LNCaP clone FGC (cell line): Measurements from ENCODE around the gene HSD17B4.

ENCODE experiments used
- DNase-seq: peaks from one replicate; pipeline ENCODE4 v3.0.0-alpha.2; 2011; ENCODE audit warnings: low read depth
- H3K4me3 ChIP-seq: 2 replicates; pipeline ENCODE4 v1.5.1; 2011; ENCODE audit warnings: mild to moderate bottlenecking, low read depth, low read length, control low read depth
- TF ChIP-seq, protein P1 (sequence below): IDR thresholded peaks from 2 replicates; pipeline ENCODE4 v1.5.1; 2012; ENCODE audit warnings: mild to moderate bottlenecking; ENCODE audit not compliant: control insufficient read depth, insufficient read depth; ENCODE audit errors: extremely low read depth

HSD17B4 gene

DNA sequence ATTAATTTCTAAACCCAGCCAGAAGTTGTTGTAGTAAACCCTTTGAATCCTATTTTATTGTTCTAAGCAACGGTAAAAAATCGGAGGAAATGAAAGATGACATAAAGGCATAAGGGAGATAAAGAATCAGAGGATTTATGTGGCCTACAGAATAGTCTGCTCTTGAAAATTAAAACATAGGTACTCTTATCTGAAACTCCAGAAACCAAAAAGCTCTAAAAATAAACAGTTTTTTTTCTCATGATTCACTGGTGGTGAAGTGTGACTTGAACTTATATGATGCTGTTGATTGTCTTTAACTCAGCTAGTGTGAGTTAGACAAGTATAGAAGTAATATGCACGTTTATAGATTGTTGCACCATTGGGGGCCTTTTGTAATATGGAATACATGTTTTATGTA lies 80.3 kb downstream of the HSD17B4 start:
- no peak for DNase-seq
- TF ChIP-seq, protein P1, sequence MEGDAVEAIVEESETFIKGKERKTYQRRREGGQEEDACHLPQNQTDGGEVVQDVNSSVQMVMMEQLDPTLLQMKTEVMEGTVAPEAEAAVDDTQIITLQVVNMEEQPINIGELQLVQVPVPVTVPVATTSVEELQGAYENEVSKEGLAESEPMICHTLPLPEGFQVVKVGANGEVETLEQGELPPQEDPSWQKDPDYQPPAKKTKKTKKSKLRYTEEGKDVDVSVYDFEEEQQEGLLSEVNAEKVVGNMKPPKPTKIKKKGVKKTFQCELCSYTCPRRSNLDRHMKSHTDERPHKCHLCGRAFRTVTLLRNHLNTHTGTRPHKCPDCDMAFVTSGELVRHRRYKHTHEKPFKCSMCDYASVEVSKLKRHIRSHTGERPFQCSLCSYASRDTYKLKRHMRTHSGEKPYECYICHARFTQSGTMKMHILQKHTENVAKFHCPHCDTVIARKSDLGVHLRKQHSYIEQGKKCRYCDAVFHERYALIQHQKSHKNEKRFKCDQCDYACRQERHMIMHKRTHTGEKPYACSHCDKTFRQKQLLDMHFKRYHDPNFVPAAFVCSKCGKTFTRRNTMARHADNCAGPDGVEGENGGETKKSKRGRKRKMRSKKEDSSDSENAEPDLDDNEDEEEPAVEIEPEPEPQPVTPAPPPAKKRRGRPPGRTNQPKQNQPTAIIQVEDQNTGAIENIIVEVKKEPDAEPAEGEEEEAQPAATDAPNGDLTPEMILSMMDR, result no peak
- H3K4me3 ChIP-seq, result no peak overlapping the region

DNA sequence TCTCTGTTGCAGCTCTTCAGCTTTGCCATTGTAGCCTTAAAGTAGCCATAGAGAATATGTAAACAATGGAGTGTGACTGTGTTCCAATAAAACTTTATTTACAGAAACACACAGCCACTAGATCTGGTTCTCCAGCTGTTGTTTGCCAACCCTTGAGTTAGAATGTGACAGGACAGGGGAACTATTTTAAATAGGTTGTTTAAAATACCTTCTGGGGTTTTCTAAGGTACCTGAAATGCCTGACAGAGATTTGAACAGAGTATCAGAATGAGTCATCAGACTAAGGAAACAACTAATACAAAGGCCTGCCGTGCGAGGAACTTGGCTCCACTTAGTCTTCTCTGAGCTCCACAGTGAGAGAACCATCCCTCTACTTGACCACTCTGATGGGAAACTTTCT lies 85.4 kb downstream of the HSD17B4 start:
- no peak overlapping the region for H3K4me3 ChIP-seq
- DNase-seq, result peak; percentile 94
- TF ChIP-seq, protein P1, result no peak

DNA sequence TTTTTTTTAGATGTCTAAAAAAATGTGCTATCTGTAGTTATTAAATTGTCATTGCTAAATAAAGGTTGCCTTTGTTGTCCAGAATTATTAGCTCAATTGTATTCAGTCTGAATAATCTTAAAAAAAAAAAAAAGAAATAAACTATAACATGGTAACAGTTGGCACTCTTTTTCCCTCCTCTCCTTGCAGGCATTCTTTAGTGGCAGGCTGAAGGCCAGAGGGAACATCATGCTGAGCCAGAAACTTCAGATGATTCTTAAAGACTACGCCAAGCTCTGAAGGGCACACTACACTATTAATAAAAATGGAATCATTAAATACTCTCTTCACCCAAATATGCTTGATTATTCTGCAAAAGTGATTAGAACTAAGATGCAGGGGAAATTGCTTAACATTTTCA lies 89.4 kb downstream of the HSD17B4 start:
- TF ChIP-seq, protein P1, result no peak
- H3K4me3 ChIP-seq, result no peak overlapping the region
- DNase-seq, result no peak

DNA sequence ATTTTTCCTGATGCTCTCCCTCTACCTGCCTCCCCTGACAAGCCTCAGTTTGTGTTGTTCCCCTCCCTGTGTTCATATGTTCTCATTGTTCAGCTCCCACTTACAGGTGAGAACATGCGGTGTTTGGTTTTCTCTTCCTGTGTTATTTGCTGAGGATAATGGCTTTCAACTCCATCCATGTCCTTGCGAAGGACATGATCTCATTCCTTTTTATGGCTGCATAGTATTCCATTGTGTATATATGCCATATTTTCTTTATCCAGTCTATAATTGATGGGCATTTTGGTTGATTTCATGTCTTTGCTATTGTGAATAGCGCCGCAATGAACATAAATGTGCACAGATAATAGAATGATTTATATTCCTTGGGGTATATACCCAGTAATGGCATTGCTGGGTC lies 99.5 kb downstream of the HSD17B4 start:
- no peak for DNase-seq
- H3K4me3 ChIP-seq, result no peak overlapping the region
- TF ChIP-seq, protein P1, result no peak

DNA sequence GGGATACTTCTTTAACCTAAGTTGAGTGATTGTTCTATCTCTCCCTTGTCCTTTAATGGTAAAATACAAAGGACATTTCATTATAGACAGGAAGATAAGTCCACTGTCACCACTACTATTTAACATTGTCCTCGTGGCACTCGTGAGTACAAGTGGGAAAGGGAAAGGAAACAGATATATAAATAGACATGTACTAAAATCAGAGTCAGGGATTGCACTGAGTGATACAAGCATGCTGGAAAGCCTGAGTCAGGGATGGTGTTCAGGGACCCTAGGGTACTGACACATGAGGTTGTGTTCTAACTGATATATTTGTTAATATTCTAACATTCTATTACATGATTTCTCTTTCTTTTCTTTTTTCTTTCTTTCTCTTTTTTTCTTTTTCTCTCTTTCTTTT lies 102.3 kb downstream of the HSD17B4 start:
- no peak overlapping the region for H3K4me3 ChIP-seq
- TF ChIP-seq, protein P1, result no peak
- no peak for DNase-seq

DNA sequence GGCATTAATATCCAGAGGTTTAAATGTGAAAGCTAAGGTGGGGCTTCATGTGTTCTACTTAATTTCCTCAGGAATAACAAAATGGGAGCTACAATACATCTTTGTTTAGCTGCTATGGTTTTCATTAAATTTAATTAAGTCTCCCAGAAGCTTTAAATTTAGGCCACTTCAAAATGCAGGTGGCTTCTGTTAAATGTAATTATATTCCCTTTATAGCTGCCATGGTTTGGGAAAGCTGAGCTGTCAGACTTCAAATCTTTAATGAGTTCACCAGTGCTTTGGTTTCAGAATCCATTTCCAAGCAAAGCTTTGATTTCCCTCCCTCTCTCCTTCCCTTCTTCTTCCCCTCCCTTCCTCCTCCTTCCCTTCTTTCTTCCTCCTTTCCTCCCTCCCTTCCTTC lies 118.6 kb downstream of the HSD17B4 start:
- DNase-seq, result no peak
- TF ChIP-seq, protein P1, result no peak
- no peak overlapping the region for H3K4me3 ChIP-seq

DNA sequence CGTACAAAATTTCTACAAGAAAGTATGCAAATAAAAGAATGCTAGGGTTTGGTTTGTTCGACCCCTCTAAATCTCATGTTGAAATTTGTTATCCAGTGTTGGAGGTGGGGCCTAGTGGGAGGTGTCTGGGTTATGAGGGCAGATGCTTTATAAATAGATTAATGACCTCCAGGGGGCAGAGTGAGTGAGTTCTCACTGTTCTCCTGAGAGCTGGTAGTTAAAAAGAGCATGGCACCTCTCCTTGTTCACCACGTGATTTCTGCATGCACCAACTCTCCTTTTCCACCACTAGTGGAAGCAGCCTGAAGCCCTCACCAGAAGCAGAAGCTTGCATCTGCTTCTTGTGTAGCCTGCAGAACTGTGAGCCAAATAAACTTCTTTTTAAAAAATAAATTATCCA lies 126.6 kb downstream of the HSD17B4 start:
- no peak overlapping the region for H3K4me3 ChIP-seq
- TF ChIP-seq, protein P1, result 0 out of 2 replicates have a peak, but pooled peaks have one; percentile 16
- DNase-seq, result no peak
